IPS-20b (cell line): ENCODE measurements around the gene OSTF1.

Source experiments
- H3K27ac ChIP-seq: one replicate; pipeline ENCODE4 v1.5.1; 2013; ENCODE audit warnings: low read length
- H3K27me3 ChIP-seq: 2 replicates; pipeline ENCODE4 v1.6.1; 2013; ENCODE audit warnings: mild to moderate bottlenecking, low read length, inconsistent platforms; ENCODE audit not compliant: insufficient read depth
- H3K36me3 ChIP-seq: 2 replicates; pipeline ENCODE4 v1.6.1; 2013; ENCODE audit warnings: low read depth, mild to moderate bottlenecking, inconsistent platforms, low read length, moderate library complexity; ENCODE audit not compliant: insufficient read depth
- H3K4me1 ChIP-seq: 2 replicates; pipeline ENCODE4 v1.6.1; 2013; ENCODE audit warnings: mild to moderate bottlenecking, control low read depth, inconsistent platforms, low read length, moderate library complexity; ENCODE audit not compliant: insufficient read depth
- H3K4me3 ChIP-seq: 2 replicates; pipeline ENCODE4 v1.5.1; 2013; ENCODE audit warnings: mild to moderate bottlenecking, low read length, inconsistent platforms
- H3K9ac ChIP-seq: 2 replicates; pipeline ENCODE4 v1.6.1; 2013; ENCODE audit warnings: low read depth, mild to moderate bottlenecking, inconsistent platforms, low read length, moderate library complexity
- H3K9me3 ChIP-seq: 2 replicates; pipeline ENCODE4 v1.6.1; 2013; ENCODE audit warnings: mild to moderate bottlenecking, low read depth, low read length, inconsistent platforms; ENCODE audit not compliant: insufficient read depth

The OSTF1 gene

GRCh38 chr9:75106857-75107256 is 18.5 kb downstream of the OSTF1 start:
- Histone ChIP-seq H3K27me3 (no peaks in the 10 kb centered on the region), H3K36me3 (no peaks in the 10 kb centered on the region), H3K27ac (no peak overlapping the region), H3K9ac (no peak overlapping the region), H3K9me3 (no peaks in the 10 kb centered on the region), H3K4me1 (no peaks in the 10 kb centered on the region), H3K4me3 (no peak overlapping the region)

- Histone ChIP-seq H3K4me1 (no peaks in the 10 kb centered on the region), H3K9me3 (no peaks in the 10 kb centered on the region), H3K4me3 (no peak overlapping the region), H3K36me3 (no peaks in the 10 kb centered on the region), H3K27ac (no peak overlapping the region), H3K9ac (no peak overlapping the region), H3K27me3 (no peaks in the 10 kb centered on the region)
These were observed 20.3 kb downstream of the OSTF1 start for GRCh38 chr9:75108571-75108970.

GRCh38 chr9:75109210-75109839 is 21.0 kb downstream of the OSTF1 start:
- no peaks in the 10 kb centered on the region for H3K9me3 ChIP-seq

GRCh38 chr9:75111019-75111622 is 22.8 kb downstream of the OSTF1 start:
- Histone ChIP-seq H3K4me3 (no peak overlapping the region), H3K27ac (no peak overlapping the region), H3K9me3 (no peaks in the 10 kb centered on the region), H3K9ac (no peak overlapping the region), H3K4me1 (no peaks in the 10 kb centered on the region), H3K36me3 (no peaks in the 10 kb centered on the region), H3K27me3 (no peaks in the 10 kb centered on the region)

More at GRCh38 chr9:75109210-75109839, 21.0 kb downstream of the OSTF1 start:
- Histone ChIP-seq H3K27ac (no peak overlapping the region), H3K4me3 (no peak overlapping the region), H3K27me3 (no peaks in the 10 kb centered on the region), H3K9ac (no peak overlapping the region), H3K4me1 (no peaks in the 10 kb centered on the region), H3K36me3 (no peaks in the 10 kb centered on the region)

- H3K9me3 ChIP-seq = no peaks in the 10 kb centered on the region
- no peak overlapping the region for H3K27ac ChIP-seq
- no peaks in the 10 kb centered on the region for H3K36me3 ChIP-seq
- H3K4me3 ChIP-seq = no peak overlapping the region
- H3K9ac ChIP-seq = no peak overlapping the region
- H3K4me1 ChIP-seq = no peaks in the 10 kb centered on the region
- no peaks in the 10 kb centered on the region for H3K27me3 ChIP-seq
These were observed 24.5 kb downstream of the OSTF1 start for GRCh38 chr9:75112789-75113188.

GRCh38 chr9:75116306-75116705 is 28.0 kb downstream of the OSTF1 start:
- no peaks in the 10 kb centered on the region for H3K27me3 ChIP-seq
- H3K36me3 ChIP-seq = no peaks in the 10 kb centered on the region
- no peak overlapping the region for H3K27ac ChIP-seq
- H3K4me1 ChIP-seq = no peaks in the 10 kb centered on the region
- no peak overlapping the region for H3K4me3 ChIP-seq
- no peaks in the 10 kb centered on the region for H3K9me3 ChIP-seq
- H3K9ac ChIP-seq = no peak overlapping the region

- Histone ChIP-seq H3K36me3 (no peaks in the 10 kb centered on the region), H3K27me3 (no peaks in the 10 kb centered on the region), H3K27ac (no peak overlapping the region), H3K4me3 (no peak overlapping the region), H3K4me1 (no peaks in the 10 kb centered on the region), H3K9me3 (no peaks in the 10 kb centered on the region), H3K9ac (no peak overlapping the region)
These were observed 29.2 kb downstream of the OSTF1 start for GRCh38 chr9:75117564-75117963.

GRCh38 chr9:75120686-75121085 is 32.4 kb downstream of the OSTF1 start:
- H3K9ac ChIP-seq = no peak overlapping the region
- H3K4me1 ChIP-seq = no peaks in the 10 kb centered on the region
- H3K36me3 ChIP-seq = no peaks in the 10 kb centered on the region
- H3K9me3 ChIP-seq = no peaks in the 10 kb centered on the region
- H3K4me3 ChIP-seq = no peak overlapping the region
- no peaks in the 10 kb centered on the region for H3K27me3 ChIP-seq
- no peak overlapping the region for H3K27ac ChIP-seq

- H3K36me3 ChIP-seq = no peaks in the 10 kb centered on the region
- no peak overlapping the region for H3K27ac ChIP-seq
- H3K9ac ChIP-seq = no peak overlapping the region
- H3K4me1 ChIP-seq = no peaks in the 10 kb centered on the region
- H3K4me3 ChIP-seq = no peak overlapping the region
- no peaks in the 10 kb centered on the region for H3K9me3 ChIP-seq
- H3K27me3 ChIP-seq = no peaks in the 10 kb centered on the region
These were observed 33.7 kb downstream of the OSTF1 start for GRCh38 chr9:75121914-75122558.

GRCh38 chr9:75123696-75124095 is 35.4 kb downstream of the OSTF1 start:
- Histone ChIP-seq H3K36me3 (no peaks in the 10 kb centered on the region), H3K9ac (no peak overlapping the region), H3K27me3 (no peaks in the 10 kb centered on the region), H3K27ac (no peak overlapping the region), H3K4me1 (no peaks in the 10 kb centered on the region), H3K9me3 (no peaks in the 10 kb centered on the region), H3K4me3 (no peak overlapping the region)

- Histone ChIP-seq H3K36me3 (no peaks in the 10 kb centered on the region), H3K27ac (no peak overlapping the region), H3K4me3 (no peak overlapping the region), H3K9me3 (no peaks in the 10 kb centered on the region), H3K27me3 (no peaks in the 10 kb centered on the region), H3K4me1 (peaks cover 5% of the 10 kb centered on the region; the same call in 1 of the 2 replicates), H3K9ac (no peak overlapping the region)
These were observed 40.2 kb downstream of the OSTF1 start for GRCh38 chr9:75128535-75128934.

GRCh38 chr9:75130172-75130571 is 41.9 kb downstream of the OSTF1 start:
- H3K27ac ChIP-seq = no peak overlapping the region
- H3K4me3 ChIP-seq = no peak overlapping the region
- H3K9me3 ChIP-seq = no peaks in the 10 kb centered on the region
- no peak overlapping the region for H3K9ac ChIP-seq
- H3K36me3 ChIP-seq = no peaks in the 10 kb centered on the region
- H3K27me3 ChIP-seq = no peaks in the 10 kb centered on the region
- H3K4me1 ChIP-seq = peaks cover 5% of the 10 kb centered on the region; the same call in 1 of the 2 replicates
